ENCODE results near the gene COMMD9.

COMMD9 gene

DNA sequence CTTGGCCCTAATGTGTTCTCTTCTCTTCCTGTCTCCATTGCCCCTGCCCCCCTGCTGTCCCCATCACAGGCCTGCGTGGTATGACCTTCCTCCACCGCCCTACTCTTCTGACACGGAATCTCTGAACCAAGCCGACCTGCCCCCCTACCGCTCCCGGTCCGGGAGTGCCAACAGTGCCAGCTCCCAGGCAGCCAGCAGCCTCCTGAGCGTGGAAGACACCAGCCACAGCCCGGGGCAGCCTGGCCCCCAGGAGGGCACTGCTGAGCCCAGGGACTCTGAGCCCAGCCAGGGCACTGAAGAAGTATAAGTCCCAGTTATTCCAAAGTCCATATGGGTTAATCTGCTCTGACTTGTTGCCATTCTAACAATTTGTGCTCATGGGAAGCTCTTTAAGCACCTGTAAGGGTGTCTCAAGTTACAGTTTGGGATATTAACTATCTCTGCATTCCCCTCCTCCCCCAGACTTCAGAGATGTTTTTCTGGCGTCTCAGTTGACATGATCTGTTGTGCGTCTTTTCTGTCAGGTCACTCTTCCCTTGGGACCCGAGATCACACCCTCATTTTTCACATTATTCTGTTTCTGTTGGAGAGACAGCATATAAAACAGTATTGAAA is 60.0 kb downstream of the COMMD9 start:
- H3K27ac Mint-ChIP-seq: no peak overlapping the region
- no peak for ATAC-seq
- no peaks in the 10 kb centered on the region for H3K4me1 Mint-ChIP-seq
- H3K9me3 Mint-ChIP-seq: no peaks in the 10 kb centered on the region
- no peaks in the 10 kb centered on the region for H3K27me3 Mint-ChIP-seq
- no peaks in the 10 kb centered on the region for H3K36me3 Mint-ChIP-seq
- no peak overlapping the region for H3K4me3 Mint-ChIP-seq

DNA sequence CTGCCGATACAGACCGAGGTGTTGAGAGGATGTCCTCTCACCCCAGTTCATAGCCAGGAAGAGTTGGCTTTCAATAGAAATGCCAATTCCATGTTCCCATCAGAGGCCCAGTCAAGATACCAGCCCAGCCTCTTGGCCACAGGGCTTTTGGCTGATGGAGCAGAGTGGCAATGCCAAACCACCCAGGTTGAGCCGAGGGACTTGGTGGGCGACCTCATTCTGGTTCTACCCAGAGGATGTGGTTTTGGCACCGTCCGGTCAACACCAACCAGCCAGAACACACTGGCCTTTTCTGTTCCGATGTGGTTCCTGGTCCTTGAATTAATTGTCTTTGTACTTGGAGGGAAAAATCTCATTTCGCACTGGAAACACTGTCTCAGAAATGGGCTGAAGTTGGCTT is 60.5 kb downstream of the COMMD9 start:
- no peak for ATAC-seq
- Mint-ChIP-seq H3K4me1 (no peaks in the 10 kb centered on the region), H3K4me3 (no peak overlapping the region), H3K27ac (no peak overlapping the region), H3K27me3 (no peaks in the 10 kb centered on the region), H3K36me3 (no peaks in the 10 kb centered on the region), H3K9me3 (no peaks in the 10 kb centered on the region)

- no peak for ATAC-seq
- Mint-ChIP-seq H3K4me1 (no peaks in the 10 kb centered on the region), H3K36me3 (no peaks in the 10 kb centered on the region), H3K27me3 (no peaks in the 10 kb centered on the region), H3K4me3 (no peak overlapping the region), H3K9me3 (no peaks in the 10 kb centered on the region), H3K27ac (no peak overlapping the region)
Observed at GRCh38 chr11:36227044-36227443, 62.2 kb downstream of the COMMD9 start.

GRCh38 chr11:36224209-36224882 is 64.9 kb downstream of the COMMD9 start:
- Mint-ChIP-seq H3K4me3 (no peak overlapping the region), H3K36me3 (no peaks in the 10 kb centered on the region), H3K4me1 (no peaks in the 10 kb centered on the region), H3K27me3 (no peaks in the 10 kb centered on the region), H3K9me3 (peaks cover 8% of the 10 kb centered on the region), H3K27ac (no peak overlapping the region)
- ATAC-seq: no peak

GRCh38 chr11:36222831-36223635 is 66.2 kb downstream of the COMMD9 start:
- no peak for ATAC-seq
- peaks cover 8% of the 10 kb centered on the region for H3K9me3 Mint-ChIP-seq

More at GRCh38 chr11:36222831-36223635, 66.2 kb downstream of the COMMD9 start:
- Mint-ChIP-seq H3K4me3 (no peak overlapping the region), H3K36me3 (no peaks in the 10 kb centered on the region), H3K27me3 (peaks cover 4% of the 10 kb centered on the region), H3K27ac (no peak overlapping the region), H3K4me1 (no peaks in the 10 kb centered on the region)
